HepG2 (cell line): ENCODE measurements around the gene FN1. TPM values are rescaled to one million over a fixed set of nuclear protein-coding genes. Genes with fewer than 3 reads are reported as not detected.

Source experiments
- AHR ChIP-seq: IDR thresholded peaks from 2 replicates; pipeline ENCODE4 v1.6.1; 2018; ENCODE audit warnings: missing genetic modification reagents, missing compliant biosample characterization
- ATM ChIP-seq: fragments of 450-650 bp; IDR thresholded peaks from 2 replicates; pipeline ENCODE4 v1.7.1; 2017; ENCODE audit warnings: mild to moderate bottlenecking, borderline replicate concordance
- FIP1L1 ChIP-seq: fragments of 200-400 bp; formaldehyde crosslinking; IDR thresholded peaks from 2 replicates; pipeline ENCODE4 v1.6.1; 2018; ENCODE audit warnings: low read depth, mild to moderate bottlenecking, low read length, moderate library complexity, borderline replicate concordance; ENCODE audit not compliant: insufficient read depth
- HDAC6 ChIP-seq: fragments of 200-600 bp; sonication (generic); IDR thresholded peaks from 2 replicates; pipeline ENCODE4 v1.7.0; 2017; ENCODE audit warnings: mild to moderate bottlenecking, antibody characterized with exemption, low read length, low read depth
- KDM3A ChIP-seq: IDR thresholded peaks from 2 replicates; pipeline ENCODE4 v1.6.1; 2018; ENCODE audit warnings: low read depth, missing compliant biosample characterization
- PAWR ChIP-seq: sonication (generic); formaldehyde crosslinking; IDR thresholded peaks from 2 replicates; pipeline ENCODE4 v1.4.0; 2020; ENCODE audit warnings: missing genetic modification reagents, mild to moderate bottlenecking, borderline replicate concordance
- POLR2AphosphoS2 ChIP-seq: IDR thresholded peaks from 2 replicates; pipeline ENCODE4 v1.6.1; 2011; ENCODE audit warnings: low read depth, low read length, improper control_type of control experiment
- SETDB1 ChIP-seq: sonication (generic); formaldehyde crosslinking; IDR thresholded peaks from 2 replicates; pipeline ENCODE4 v1.5.1; 2020; ENCODE audit warnings: missing genetic modification reagents, mild to moderate bottlenecking, borderline replicate concordance
- TRIM24 ChIP-seq: sonication (generic); formaldehyde crosslinking; IDR thresholded peaks from 2 replicates; pipeline ENCODE4 v1.8.0; 2022; ENCODE audit warnings: mild to moderate bottlenecking, missing genetic modification reagents
- YEATS2 ChIP-seq: sonication (generic); formaldehyde crosslinking; IDR thresholded peaks from 2 replicates; pipeline ENCODE4 v1.4.0; 2020; ENCODE audit warnings: missing genetic modification reagents, borderline replicate concordance
- ZNF121 ChIP-seq: sonication (generic); formaldehyde crosslinking; IDR thresholded peaks from 2 replicates; pipeline ENCODE4 v1.5.0; 2020; ENCODE audit warnings: mild to moderate bottlenecking, missing genetic modification reagents
- ZNF138 ChIP-seq: sonication (generic); formaldehyde crosslinking; IDR thresholded peaks from 2 replicates; pipeline ENCODE4 v1.5.0; 2020; ENCODE audit warnings: mild to moderate bottlenecking, low read depth, missing genetic modification reagents
- ZNF329 ChIP-seq: sonication (generic); formaldehyde crosslinking; IDR thresholded peaks from 2 replicates; pipeline ENCODE4 v1.9.0; 2021; ENCODE audit warnings: low read depth, mild to moderate bottlenecking, missing genetic modification reagents
- ZNF333 ChIP-seq: sonication (generic); formaldehyde crosslinking; IDR thresholded peaks from 2 replicates; pipeline ENCODE4 v1.4.0; 2020; ENCODE audit warnings: mild to moderate bottlenecking, missing genetic modification reagents, borderline replicate concordance
- ZNF451 ChIP-seq: sonication (generic); formaldehyde crosslinking; IDR thresholded peaks from 2 replicates; pipeline ENCODE4 v1.5.0; 2020; ENCODE audit warnings: mild to moderate bottlenecking, missing genetic modification reagents
- ZNF782 ChIP-seq: sonication (generic); formaldehyde crosslinking; IDR thresholded peaks from 2 replicates; pipeline ENCODE4 v1.4.0; 2020; ENCODE audit warnings: missing genetic modification reagents, mild to moderate bottlenecking, borderline replicate concordance
- polyA plus RNA-seq, 8 experiments: library from polyadenylated mRNA; depleted of rRNA in 3 of 8; stranded (reverse) in 7 of 8; unstranded in 1 of 8; fragments of >200 nt; fragmentation: Illumina TruSeq in 4 of 8; extraction: Trizol in 4 of 8; gene quantifications; 2 replicates each; pipeline versions ENCODE4 v1.2.1 to v1.2.3, GENCODE V29; 2011 to 2016; ENCODE audit warnings: low read depth in 4 of 8, missing spikeins in 1 of 8, mixed read lengths in 1 of 8; ENCODE audit not compliant: insufficient read depth in 1 of 8
- total RNA-seq, 5 experiments: library from RNA; depleted of rRNA; stranded (reverse); fragments of >200 nt; fragmentation: Illumina TruSeq; extraction: Trizol; gene quantifications; 2 replicates each; pipeline ENCODE4 v1.2.3, GENCODE V29; 2016; ENCODE audit warnings: low read depth in 1 of 5
- TF ChIP-seq, protein P1 (sequence below): sonication (generic); formaldehyde crosslinking; IDR thresholded peaks from 2 replicates; pipeline ENCODE4 v1.8.0; 2022; ENCODE audit warnings: mild to moderate bottlenecking, missing genetic modification reagents, moderate library complexity
- TF ChIP-seq, protein P2 (sequence below): sonication (generic); formaldehyde crosslinking; IDR thresholded peaks from 2 replicates; pipeline ENCODE4 v1.5.0; 2020; ENCODE audit warnings: mild to moderate bottlenecking, missing genetic modification reagents, borderline replicate concordance
- TF ChIP-seq, protein P3 (sequence below): sonication (generic); formaldehyde crosslinking; IDR thresholded peaks from 2 replicates; pipeline ENCODE4 v1.4.0; 2020; ENCODE audit warnings: missing genetic modification reagents, borderline replicate concordance
- TF ChIP-seq, protein P4 (sequence below): sonication (generic); formaldehyde crosslinking; IDR thresholded peaks from 2 replicates; pipeline ENCODE4 v1.8.0; 2022; ENCODE audit warnings: missing genetic modification reagents, mild to moderate bottlenecking, inconsistent platforms, borderline replicate concordance

The FN1 gene
- total and polyA plus RNA-seq, 2 of the 13 experiments (the other 11 are each of a cell fraction or from before 2014, with no cell fraction given), result 1,847 to 6,471 TPM

DNA sequence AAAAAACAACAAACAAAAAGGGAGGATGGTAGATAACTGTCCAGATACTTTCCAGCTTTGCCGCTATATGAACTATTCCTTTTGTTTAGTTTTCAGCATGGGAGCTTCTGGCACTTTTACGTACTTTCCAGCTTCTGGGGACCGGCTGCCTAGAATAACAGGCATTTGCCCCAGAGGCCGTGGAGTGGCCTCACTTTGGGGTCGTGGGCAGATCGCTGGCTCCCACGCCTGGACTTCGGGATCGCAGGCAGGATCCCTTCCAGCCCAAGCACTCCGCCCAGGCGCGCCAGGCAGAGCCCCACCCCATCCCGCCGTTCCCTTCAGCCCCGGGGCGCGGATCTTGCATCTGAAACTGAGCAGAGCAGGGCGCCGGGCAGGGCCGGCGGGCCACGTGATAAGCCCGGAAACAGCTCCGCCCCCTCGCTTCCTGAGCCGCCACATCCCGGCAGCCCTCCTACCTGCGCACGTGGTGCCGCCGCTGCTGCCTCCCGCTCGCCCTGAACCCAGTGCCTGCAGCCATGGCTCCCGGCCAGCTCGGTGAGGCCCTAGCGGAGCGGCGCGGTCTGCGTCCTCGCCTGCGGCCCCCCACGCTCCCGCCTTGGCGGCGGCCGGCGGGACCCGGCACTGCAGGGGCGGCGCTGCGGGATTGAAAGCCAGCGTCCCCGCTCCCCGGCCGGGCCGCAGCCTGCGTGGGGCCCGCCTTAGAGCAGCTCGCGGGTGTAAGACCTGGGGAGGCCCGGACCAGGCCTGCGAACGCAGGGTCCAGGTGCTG lies 124.1 kb downstream of the FN1 start, which contains the start of gene ATIC (continued):
- TF ChIP-seq PAWR (CRISPR knock-in tag) (peak; percentile 94; the same call in 1 of the 2 replicates), ZNF329 (peak; percentile 96), ZNF138 (CRISPR knock-in tag) (peak; percentile 99), SETDB1 (CRISPR knock-in tag) (no peak), ZNF333 (CRISPR knock-in tag) (no peak), AHR (CRISPR knock-in tag) (peak; percentile 96), ZNF451 (peak; percentile 97), ATM (no peak), YEATS2 (peak; percentile 92), TRIM24 (CRISPR knock-in tag) (no peak), ZNF121 (peak; percentile 83; the same call in 1 of the 2 replicates), POLR2AphosphoS2 (no peak), KDM3A (CRISPR knock-in tag) (peak; percentile 88), ZNF782 (CRISPR knock-in tag) (peak; percentile 99), HDAC6 (no peak), FIP1L1 (no peak)
- TF ChIP-seq, protein P1, sequence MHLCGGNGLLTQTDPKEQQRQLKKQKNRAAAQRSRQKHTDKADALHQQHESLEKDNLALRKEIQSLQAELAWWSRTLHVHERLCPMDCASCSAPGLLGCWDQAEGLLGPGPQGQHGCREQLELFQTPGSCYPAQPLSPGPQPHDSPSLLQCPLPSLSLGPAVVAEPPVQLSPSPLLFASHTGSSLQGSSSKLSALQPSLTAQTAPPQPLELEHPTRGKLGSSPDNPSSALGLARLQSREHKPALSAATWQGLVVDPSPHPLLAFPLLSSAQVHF, result peak; percentile 99
- TF ChIP-seq, protein P2, sequence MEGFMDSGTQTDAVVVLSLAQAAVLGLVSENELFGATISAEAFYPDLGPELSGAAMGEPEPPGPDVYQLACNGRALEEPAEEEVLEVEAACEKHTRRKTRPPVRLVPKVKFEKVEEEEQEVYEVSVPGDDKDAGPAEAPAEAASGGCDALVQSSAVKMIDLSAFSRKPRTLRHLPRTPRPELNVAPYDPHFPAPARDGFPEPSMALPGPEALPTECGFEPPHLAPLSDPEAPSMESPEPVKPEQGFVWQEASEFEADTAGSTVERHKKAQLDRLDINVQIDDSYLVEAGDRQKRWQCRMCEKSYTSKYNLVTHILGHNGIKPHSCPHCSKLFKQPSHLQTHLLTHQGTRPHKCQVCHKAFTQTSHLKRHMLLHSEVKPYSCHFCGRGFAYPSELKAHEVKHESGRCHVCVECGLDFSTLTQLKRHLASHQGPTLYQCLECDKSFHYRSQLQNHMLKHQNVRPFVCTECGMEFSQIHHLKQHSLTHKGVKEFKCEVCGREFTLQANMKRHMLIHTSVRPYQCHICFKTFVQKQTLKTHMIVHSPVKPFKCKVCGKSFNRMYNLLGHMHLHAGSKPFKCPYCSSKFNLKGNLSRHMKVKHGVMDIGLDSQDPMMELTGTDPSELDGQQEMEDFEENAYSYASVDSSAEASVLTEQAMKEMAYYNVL (CRISPR knock-in tag), result no peak
- TF ChIP-seq, protein P3, sequence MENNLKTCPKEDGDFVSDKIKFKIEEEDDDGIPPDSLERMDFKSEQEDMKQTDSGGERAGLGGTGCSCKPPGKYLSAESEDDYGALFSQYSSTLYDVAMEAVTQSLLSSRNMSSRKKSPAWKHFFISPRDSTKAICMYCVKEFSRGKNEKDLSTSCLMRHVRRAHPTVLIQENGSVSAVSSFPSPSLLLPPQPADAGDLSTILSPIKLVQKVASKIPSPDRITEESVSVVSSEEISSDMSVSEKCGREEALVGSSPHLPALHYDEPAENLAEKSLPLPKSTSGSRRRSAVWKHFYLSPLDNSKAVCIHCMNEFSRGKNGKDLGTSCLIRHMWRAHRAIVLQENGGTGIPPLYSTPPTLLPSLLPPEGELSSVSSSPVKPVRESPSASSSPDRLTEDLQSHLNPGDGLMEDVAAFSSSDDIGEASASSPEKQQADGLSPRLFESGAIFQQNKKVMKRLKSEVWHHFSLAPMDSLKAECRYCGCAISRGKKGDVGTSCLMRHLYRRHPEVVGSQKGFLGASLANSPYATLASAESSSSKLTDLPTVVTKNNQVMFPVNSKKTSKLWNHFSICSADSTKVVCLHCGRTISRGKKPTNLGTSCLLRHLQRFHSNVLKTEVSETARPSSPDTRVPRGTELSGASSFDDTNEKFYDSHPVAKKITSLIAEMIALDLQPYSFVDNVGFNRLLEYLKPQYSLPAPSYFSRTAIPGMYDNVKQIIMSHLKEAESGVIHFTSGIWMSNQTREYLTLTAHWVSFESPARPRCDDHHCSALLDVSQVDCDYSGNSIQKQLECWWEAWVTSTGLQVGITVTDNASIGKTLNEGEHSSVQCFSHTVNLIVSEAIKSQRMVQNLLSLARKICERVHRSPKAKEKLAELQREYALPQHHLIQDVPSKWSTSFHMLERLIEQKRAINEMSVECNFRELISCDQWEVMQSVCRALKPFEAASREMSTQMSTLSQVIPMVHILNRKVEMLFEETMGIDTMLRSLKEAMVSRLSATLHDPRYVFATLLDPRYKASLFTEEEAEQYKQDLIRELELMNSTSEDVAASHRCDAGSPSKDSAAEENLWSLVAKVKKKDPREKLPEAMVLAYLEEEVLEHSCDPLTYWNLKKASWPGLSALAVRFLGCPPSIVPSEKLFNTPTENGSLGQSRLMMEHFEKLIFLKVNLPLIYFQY (CRISPR knock-in tag), result peak; percentile 83; the same call in 1 of the 2 replicates
- TF ChIP-seq, protein P4, sequence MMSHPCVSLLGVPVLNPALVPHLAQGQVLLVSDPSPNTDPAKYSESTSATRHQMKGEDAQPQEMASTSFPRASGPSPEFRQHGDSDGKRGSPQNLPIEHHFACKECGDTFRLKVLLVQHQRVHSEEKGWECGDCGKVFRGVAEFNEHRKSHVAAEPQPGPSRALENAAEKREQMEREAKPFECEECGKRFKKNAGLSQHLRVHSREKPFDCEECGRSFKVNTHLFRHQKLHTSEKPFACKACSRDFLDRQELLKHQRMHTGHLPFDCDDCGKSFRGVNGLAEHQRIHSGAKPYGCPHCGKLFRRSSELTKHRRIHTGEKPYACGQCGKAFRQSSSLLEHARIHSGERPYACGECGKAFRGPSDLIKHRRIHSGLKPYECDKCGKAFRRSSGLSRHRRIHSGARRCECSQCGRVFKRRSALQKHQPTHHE (CRISPR knock-in tag), result peak; percentile 94; the same call in 1 of the 2 replicates
